Kidney (tissue), 14 donors: ENCODE results near the gene IFT88. TPM values are rescaled to one million over a fixed set of nuclear protein-coding genes. Genes with fewer than 3 reads are reported as not detected.

ENCODE experiments used
- DNase-seq, 5 donors: peaks; one replicate each; pipeline ENCODE4 v3.0.0-alpha.2; 2013 to 2020
- FAIRE-seq: peaks from 2 replicates; lab custom pipeline; 2012; peaks lifted over from hg19 to GRCh38; lab: Jason Lieb, UNC
- H3K27ac ChIP-seq, 2 donors: one replicate each; pipeline ENCODE4 v1.7.0; 2013; ENCODE audit warnings: low read depth in 2 of 2, low read length in 2 of 2, inconsistent platforms in 1 of 2
- H3K27me3 ChIP-seq: one replicate; pipeline ENCODE4 v1.7.1; 2013; ENCODE audit warnings: low read length, inconsistent platforms; ENCODE audit not compliant: control insufficient read depth, insufficient read depth
- H3K36me3 ChIP-seq, 3 donors: one replicate each; pipeline versions ENCODE4 v1.7.0 to v1.7.1; 2013; ENCODE audit warnings: low read length in 3 of 3, control low read depth in 1 of 3, inconsistent platforms in 1 of 3; ENCODE audit not compliant: insufficient read depth in 3 of 3, control insufficient read depth in 2 of 3
- H3K4me1 ChIP-seq, 3 donors: one replicate each; pipeline versions ENCODE4 v1.7.0 to v1.7.1; 2013; ENCODE audit warnings: low read length in 3 of 3, inconsistent platforms in 1 of 3, low read depth in 1 of 3; ENCODE audit not compliant: control insufficient read depth in 2 of 3, insufficient read depth in 2 of 3
- H3K4me3 ChIP-seq, 3 donors: one replicate each; pipeline versions ENCODE4 v1.7.0 to v1.8.1; 2013; ENCODE audit warnings: low read length in 3 of 3, control low read depth in 1 of 3, inconsistent platforms in 1 of 3
- H3K9ac ChIP-seq, 3 donors: one replicate each; pipeline versions ENCODE4 v1.7.0 to v1.7.1; 2013; ENCODE audit warnings: low read length in 3 of 3, control low read depth in 1 of 3, inconsistent platforms in 1 of 3
- H3K9me3 ChIP-seq, 3 donors: one replicate each; pipeline versions ENCODE4 v1.7.0 to v1.7.1; 2013; ENCODE audit warnings: low read length in 3 of 3, control low read depth in 1 of 3, inconsistent platforms in 1 of 3; ENCODE audit not compliant: control insufficient read depth in 2 of 3, insufficient read depth in 1 of 3
- intact Hi-C: fragments of 100-400 bp; cut with DNase I; formaldehyde crosslinking; loops from one replicate; pipeline ENCODE4 v1.11.1; 2022
- polyA plus RNA-seq: library from polyadenylated mRNA; stranded (reverse); fragments of 350-450 nt; fragmentation: Illumina TruSeq; extraction: RNeasy Lipid Tissue Mini Kit (QIAGEN cat#74804); gene quantifications from one replicate; pipeline ENCODE4 v1.2.3, GENCODE V29; 2014; ENCODE audit warnings: low read depth, low replicate concordance; ENCODE audit not compliant: insufficient read depth
- total RNA-seq: library from RNA; stranded (reverse); fragmentation: NEBNext Ultra II Directional; extraction: Animal tissue kit (Norgen Biotek cat#: 25700); gene quantifications from one replicate; pipeline ENCODE4 v1.2.1, GENCODE V29; 2021
- TF ChIP-seq, protein P1 (sequence below): IDR thresholded peaks from 3 replicates; pipeline ENCODE4 v1.5.1; 2012; ENCODE audit warnings: mild to moderate bottlenecking, moderate library complexity, borderline replicate concordance; ENCODE audit not compliant: insufficient read depth; ENCODE audit errors: extremely low read depth
- donor health status: control.
- donor health status: control.
- donor health status: control.
- donor health status: control.
- donor health status: control.
- donor health status: DM: yes; HTN: yes; CAD: no.
- donor health status: Normal renal cell carcinoma (clear cell type).

The IFT88 gene
- total and polyA plus RNA-seq, 2 donors from 2014 or later: 20.2 to 30.3 TPM

DNA sequence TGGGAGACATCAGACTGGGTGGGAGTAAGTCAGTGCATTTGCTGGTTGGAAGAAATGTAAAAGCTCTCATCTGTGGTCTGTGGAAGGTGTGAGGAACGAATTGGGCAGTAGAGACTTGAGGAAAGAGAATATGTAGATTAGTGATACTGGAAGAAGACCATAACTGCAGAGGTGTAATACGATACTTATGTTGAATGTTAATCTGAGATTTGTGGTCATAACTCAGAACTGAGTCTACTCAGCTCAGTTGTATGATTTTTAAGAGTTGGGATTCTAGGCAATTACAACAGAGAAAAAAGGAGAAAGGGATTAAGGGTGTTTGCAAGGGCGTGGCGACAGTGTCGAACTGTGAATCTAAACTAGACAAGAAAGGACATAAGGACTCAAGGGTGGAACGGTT, 133.3 kb downstream of the IFT88 start:
- intact Hi-C loops: loop anchor here (10.0 kb wide), 1 partner anchor 125 kb away; no protein-coding TSS in a partner anchor
- FAIRE-seq (no peak), DNase-seq (no peak)
- no peaks in the 10 kb centered on the region for H3K27me3 ChIP-seq
- no peak overlapping the region for H3K9ac ChIP-seq
- no peaks in the 10 kb centered on the region for H3K36me3 ChIP-seq
- no peaks in the 10 kb centered on the region for H3K9me3 ChIP-seq
- no peak overlapping the region for H3K27ac ChIP-seq
- H3K4me1 ChIP-seq: peaks cover 0 to 5% (median 5%) of the 10 kb centered on the region in 3 donors
- TF ChIP-seq, protein P1, sequence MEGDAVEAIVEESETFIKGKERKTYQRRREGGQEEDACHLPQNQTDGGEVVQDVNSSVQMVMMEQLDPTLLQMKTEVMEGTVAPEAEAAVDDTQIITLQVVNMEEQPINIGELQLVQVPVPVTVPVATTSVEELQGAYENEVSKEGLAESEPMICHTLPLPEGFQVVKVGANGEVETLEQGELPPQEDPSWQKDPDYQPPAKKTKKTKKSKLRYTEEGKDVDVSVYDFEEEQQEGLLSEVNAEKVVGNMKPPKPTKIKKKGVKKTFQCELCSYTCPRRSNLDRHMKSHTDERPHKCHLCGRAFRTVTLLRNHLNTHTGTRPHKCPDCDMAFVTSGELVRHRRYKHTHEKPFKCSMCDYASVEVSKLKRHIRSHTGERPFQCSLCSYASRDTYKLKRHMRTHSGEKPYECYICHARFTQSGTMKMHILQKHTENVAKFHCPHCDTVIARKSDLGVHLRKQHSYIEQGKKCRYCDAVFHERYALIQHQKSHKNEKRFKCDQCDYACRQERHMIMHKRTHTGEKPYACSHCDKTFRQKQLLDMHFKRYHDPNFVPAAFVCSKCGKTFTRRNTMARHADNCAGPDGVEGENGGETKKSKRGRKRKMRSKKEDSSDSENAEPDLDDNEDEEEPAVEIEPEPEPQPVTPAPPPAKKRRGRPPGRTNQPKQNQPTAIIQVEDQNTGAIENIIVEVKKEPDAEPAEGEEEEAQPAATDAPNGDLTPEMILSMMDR: no peak
- H3K4me3 ChIP-seq: no peak overlapping the region

DNA sequence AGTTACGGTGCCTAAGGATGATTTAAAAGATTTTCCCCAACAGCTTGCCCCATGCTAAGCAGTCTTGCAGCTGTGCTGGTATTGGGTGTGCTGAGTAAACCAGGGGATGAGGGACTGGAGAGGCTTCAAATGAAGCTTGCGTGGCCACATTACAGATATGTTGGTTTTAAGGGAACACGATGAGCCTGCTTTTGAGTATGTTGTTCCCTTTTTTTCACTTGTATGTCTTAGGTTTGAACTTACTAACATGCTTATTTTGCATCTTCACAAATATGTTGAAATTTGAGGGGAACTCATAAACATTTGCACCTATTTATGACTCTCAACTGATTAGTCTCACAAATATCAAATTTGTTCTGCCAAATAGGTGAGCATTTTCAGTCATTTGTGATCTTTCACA, 134.5 kb downstream of the IFT88 start:
- intact Hi-C loops: loop anchor here (10.0 kb wide), 1 partner anchor 123 kb away; no protein-coding TSS in a partner anchor
- Histone ChIP-seq H3K27ac (no peak overlapping the region), H3K9ac (no peak overlapping the region), H3K9me3 (no peaks in the 10 kb centered on the region), H3K27me3 (no peaks in the 10 kb centered on the region), H3K36me3 (no peaks in the 10 kb centered on the region), H3K4me3 (no peak overlapping the region), H3K4me1 (peaks cover 0 to 5% (median 5%) of the 10 kb centered on the region in 3 donors)
- DNase-seq: no peak
- TF ChIP-seq, protein P1: no peak
- FAIRE-seq: no peak

DNA sequence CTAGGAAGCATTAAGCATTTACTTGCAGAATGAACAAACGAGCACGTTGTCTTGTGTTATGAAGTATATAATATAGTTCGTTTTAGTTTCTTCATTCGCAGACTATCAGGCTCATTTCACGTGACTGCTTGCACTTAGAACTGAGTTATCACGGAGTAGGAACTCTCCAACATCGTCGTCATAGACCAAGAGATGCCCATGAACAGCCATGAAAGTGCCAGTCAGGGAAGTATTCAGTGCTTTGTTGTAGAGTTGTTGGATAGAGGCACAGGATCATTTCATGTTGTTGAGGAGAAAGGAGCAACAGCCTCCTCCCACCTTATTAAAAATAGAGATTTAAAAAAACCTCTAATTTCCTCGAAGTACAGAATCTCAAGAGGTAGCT, 135.6 kb downstream of the IFT88 start:
- H3K27ac ChIP-seq: no peak overlapping the region
- H3K9ac ChIP-seq: peak overlapping the region in 1 of 3 donors; percentile 23
- H3K9me3 ChIP-seq: no peaks in the 10 kb centered on the region
- H3K27me3 ChIP-seq: no peaks in the 10 kb centered on the region
- H3K4me3 ChIP-seq: peak overlapping the region; percentile 20 to 55 (median 30)
- TF ChIP-seq, protein P1: no peak
- DNase-seq (peak in 2 of 5 donors; percentile 39 to 45), FAIRE-seq (no peak)
- peaks cover 0 to 5% (median 5%) of the 10 kb centered on the region in 3 donors for H3K4me1 ChIP-seq
- intact Hi-C loops: loop anchor here (10.0 kb wide), 1 partner anchor 122 kb away; no protein-coding TSS in a partner anchor
- no peaks in the 10 kb centered on the region for H3K36me3 ChIP-seq
